ENCODE measurements around the gene CDC40.
"Not testable (repeated sequence)": the region's sequence is repeated elsewhere in the genome, so short reads cannot be mapped to it uniquely, and the experiment has no call there.

The CDC40 gene

DNA sequence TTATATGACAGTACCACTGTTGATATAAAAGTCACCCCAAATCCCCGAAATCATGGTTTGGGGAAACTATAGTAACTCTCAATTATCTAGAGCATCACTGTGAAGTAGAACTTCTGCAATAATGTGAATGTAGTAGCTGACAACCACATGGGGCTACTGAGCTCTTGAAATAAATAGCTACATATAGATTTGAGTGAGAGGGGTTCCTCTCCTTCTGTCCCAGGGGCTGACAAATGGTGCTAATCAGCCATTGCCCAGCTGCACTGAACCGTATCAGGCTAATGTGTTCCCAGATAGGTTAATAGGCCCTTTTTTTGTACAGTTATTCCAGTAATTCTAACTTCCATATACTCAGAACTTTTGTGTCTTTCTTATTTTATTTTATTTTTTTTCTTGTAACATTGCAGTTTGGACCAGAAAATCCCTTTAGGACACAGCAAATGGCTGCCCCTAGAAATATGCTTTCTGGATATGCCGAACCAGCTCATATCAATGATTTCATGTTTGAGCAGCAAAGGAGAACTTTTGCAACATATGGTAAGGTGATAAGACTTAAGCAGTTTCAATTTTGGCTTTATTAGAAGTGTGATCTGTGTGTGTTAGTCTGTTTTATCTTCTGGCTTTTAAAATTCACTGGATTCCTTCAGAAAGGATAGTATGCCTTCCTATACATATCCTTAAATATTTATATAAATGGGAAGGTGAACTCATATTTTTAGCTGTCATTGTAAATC lies 21.1 kb downstream of the CDC40 start:
- DNase-seq: no peak

DNA sequence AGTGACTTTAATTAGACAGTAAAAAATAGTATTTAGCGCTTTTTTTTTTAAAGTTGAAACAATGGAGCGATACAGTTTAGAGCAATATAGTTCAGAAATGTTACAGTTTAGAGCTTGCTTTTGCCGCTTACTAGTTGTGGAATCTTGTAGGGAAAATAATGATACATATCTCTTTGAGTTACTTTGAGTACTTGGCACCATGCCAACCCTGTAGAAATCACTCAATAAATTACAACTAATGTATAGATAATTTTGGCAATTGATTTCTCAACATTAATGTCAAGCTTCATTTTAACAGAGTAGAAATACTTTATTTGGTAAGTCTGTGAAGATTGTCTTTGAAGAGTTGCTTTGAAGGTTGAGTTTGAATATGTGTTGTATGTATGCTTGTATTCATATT lies 27.4 kb downstream of the CDC40 start:
- no peak for DNase-seq

DNA sequence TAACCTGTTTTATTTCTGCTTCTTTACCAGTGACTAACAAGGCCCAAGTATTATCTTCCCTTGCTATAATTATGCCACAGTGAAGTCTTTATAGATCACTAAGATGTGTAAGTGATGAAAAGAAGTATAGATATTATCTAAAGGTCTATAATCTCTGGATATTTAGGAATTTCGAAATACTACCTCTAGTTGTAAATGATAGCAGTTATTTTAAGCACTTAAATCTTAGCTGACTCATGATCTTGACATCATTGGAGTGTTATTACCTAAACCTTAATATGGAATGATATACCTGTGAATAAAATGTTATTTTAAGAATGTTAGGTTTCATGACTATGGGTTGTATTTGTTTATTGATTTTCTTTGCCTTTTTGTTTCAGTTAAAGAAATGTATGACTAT lies 31.5 kb downstream of the CDC40 start:
- DNase-seq: no peak

DNA sequence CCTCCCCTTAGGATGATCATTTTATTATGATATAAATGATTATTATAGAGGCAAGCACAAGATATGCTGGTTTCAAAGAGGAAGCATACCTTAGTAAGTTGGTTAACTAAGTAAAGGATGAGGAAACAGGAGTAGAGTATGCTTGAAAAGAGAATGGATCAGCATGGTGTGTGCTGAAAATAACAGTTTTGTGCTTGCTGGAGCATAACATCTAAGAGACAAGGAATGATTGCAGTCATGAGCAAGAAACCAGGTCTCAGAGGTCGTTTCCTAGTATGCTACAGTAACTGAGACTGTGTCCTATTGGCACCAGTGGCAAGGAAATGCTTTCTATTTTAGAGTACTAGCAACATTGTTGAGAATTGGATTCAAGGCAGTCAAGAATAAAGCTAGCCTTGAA lies 34.1 kb downstream of the CDC40 start:
- no peak for DNase-seq

DNA sequence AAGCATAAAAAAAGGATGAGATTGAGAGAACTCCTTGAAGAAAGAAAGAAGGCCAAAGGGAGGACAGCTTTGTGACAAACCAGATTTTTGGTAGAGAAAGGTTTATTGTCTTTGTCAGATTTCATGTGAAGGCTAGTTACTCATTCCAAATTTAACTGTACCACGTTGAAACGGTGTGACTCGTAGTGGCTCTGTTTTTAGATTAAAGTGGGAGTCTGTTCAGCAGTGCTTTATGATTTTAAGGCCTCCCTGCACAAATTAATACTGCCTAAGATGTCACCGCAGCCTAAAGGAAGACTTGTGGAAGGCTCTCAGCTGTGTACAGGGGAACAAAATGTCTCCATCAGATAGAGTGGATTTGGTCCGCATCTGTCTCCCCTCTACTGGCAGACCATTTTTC lies 35.9 kb downstream of the CDC40 start:
- no peak for DNase-seq

DNA sequence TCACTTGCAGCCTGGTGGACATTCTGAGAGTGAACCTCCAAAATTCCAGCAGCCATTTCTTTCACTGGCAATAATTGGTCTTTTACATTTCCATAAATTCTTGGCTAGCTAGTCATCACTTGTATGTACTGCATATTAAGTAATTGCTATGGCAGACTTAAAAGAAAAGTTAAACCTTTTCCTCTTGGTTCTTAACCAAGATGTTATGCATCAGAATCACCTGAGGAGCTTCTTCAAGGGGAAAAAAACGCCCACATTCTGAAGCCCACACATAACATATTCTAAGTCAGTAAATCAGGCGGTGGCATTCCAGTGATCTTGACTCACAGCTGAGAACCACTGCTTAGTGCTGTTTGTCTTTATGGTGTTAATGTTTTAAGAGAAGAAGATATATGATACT lies 37.0 kb downstream of the CDC40 start:
- no peak for DNase-seq

DNA sequence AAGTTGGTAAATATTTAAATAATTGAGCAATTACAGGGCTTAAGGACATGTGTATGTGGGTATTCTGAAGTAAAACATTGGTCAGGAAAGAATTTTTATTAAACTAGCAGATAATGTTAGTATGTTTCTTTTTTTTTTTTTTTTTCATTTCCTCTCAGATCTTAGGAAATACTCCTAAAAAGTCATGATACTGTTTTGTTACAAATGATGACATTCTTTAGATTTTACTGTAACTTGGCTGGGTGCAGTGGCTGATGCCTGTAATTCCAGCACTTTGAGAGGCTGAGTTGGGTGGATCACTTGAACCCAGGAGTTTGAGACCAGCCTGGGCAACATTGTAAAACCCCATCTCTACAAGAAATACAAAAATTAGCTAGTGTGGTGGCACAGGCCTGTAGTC lies 41.5 kb downstream of the CDC40 start:
- no peak for DNase-seq

DNA sequence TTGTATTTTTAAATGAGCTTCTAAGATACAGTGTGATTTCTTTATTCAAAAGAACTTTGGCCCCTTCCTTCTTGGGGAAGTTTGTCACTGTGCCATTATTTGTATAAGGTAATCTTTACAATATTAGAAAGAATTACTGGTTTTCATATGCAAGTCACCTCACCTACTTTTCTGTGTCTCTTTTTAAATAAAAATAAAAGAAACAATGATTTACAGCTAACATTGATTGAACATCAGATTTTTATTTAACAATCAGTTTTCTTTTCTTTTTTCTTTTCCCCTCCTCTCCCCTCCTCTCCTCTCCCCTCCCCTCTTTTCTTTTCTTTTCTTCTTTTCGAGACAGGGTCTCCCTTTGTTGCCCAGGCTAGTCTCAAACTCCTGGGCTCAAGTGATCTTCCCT lies 46.0 kb downstream of the CDC40 start:
- DNase-seq: no peak

DNA sequence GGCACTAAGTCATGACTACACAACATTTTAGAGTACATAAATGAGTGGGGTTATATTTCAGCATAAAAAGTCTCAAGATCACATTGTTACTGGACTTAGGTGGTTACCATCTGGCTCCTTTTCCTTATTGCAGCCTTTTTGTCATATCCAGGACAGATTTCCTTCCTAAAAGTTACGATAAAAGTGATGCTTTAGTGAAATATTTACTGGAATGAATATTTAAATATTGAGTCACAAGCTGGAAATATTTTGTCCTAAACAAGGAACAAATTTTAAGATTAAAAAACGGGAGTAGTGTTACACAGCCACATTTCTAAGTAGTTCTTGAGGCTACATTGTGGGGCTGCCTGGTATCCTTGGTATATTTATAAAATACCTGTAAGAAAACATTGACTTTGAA lies 52.2 kb downstream of the CDC40 start:
- no peak for DNase-seq

DNA sequence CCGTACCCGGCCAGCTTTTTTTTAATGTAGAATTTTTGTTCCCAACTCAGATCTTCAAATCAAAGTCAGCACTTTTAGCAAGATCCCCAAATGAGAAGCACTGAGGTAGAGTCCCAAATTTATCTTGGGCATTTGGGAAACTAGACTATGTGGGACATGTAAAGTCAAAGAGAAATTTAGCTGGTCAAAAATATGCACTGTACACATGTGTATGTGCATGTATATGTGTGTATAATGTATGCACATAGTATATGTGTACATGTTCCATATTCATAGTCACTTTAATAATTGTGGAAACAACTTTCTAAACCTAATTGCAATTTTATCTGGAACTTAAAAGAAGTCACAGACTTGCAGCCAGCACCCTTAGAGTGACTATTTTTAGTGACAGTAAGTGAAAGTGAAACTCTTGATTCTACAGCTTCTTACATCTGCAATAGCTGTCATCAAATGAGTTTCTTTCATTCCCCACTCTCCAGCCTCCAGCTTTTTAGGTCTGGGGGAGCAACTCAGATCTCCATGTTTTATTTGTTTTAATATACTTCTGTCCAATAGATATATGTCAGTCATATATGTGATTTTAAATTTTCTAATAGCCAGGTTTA lies 53.6 kb downstream of the CDC40 start:
- DNase-seq: no peak

DNA sequence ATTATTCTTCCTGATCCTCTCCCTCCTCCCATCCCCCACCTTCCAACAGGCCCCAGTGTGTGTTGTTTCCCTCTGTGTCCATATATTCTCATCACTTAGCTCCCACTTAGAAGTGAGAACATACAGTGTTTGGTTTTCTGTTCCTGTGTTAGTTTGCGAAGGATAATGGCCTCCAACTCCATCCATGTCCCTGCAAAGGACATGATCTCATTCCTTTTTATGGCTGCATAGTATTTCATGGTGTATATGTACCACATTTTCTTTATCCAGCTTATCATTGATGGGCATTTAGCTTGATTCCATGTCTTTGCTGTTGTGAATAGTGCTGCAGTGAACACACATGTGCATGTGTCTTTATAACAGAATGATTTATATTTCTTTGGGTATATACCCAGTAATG lies 55.8 kb downstream of the CDC40 start:
- DNase-seq: not testable (repeated sequence)

DNA sequence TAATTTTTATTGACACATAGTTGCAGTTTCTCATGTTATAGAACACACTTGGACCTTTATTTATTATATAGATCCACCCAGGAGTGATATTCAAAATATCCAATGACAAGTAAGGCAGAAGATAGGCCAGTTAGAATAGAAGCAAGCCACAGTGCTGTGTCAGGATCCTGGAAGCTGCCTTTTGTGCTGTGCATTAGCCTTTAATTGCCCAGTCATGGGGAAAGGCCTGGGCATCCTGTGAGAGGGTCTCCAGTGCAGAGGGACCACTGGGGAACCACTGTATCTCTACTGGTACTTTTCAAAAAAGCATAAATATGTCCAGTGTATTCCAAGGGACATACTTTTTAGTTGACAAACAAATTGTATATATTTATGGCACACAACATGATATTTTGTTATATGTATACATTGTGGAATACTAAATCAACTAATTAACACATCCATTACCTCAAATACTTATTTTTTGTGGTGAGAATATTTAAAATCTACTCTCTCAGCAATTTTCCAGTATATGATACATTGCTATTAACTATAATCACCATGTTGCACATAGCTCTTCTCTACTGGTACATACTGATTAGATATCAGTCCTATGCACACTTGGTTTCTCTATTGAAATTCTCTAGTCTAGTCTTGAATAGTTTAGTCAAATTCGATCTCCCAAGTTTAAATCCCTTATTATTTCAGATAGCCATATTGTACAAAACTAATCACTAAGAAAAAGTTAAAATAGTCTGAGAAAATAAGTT lies 59.5 kb downstream of the CDC40 start:
- no peak for DNase-seq

DNA sequence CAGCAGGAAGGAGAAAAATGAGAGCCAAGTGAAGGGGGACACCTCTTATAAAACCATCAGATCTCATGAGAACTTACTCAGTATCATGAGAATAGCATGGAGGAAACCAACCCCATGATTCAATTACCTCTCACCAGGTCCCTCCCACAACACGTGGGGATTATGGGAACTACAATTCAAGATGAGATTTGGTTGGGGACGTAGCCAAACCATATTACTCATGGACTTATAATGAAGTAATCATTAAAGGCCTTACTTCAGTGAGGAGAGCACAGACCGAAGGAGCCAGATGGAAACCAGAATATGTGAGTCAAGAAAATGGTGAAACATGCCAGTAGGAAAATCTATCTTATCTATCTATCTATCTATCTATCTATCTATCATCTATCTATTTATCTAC lies 64.4 kb downstream of the CDC40 start:
- not testable (repeated sequence) for DNase-seq

DNA sequence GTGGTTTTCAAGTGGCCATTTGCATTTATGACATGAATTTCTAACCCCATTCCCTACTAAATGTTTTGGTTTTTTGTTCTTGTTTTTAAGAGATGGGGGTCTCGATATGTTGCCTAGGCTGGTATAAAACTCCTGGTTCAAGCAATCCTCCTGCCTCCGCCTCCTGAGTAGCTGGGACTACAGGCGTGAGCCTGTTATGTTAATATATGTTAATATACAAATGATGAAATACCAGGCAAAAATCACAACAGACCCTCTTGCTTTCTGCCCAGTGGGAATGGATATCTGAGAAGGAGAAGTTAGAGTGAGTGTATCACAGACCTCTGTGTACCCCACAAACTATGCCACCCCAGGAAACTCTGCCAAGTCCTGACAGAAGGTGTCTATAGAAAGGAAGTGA lies 66.2 kb downstream of the CDC40 start:
- DNase-seq: no peak

DNA sequence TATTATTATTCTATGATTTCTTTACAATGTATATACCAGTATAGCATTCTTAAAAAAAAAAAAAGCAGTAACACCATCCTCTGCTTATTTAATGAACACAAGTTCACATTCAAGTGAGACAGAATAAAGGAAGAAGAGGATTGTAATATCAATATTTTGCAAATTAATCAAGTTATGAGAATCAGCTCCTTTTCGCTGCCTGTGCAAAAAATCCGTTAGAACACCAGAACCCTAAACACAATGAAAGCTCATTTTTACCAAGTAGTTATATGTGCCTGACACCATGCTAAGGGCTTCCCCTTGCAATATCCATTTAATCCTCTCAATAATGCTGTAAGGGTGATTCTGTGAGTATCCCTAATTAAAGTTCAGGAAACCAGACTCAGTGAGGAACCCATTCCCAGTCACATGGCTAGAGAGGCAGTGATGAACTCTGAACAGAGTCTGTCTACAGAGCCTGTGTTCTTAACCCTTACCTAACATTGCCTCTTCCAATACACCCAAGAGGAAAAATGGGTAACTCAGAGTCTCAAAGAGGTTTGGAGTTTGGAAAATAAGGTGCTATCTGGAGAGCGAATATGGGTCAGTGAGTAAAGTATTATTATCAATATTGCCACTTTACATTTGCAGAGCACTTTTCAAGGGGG lies 66.8 kb downstream of the CDC40 start:
- DNase-seq: no peak

DNA sequence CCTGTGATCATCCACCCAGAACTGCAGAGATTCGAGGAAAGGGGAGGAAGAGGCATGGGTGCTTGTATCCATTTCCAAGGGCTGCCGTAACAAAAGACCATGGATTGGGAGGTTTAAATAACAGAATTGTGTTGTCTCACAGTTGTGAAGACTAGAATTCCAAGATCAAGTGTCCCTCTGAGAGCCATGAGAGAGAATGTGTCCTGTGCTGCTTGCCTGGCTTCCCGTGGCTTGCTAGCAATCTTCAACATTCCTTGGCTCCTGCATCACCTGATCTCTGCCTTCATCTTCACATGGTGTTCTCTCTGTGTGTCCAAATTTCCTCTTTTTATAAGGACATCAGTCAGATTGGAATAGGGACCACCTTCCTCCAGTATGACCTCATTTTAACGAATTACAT lies 69.8 kb downstream of the CDC40 start:
- no peak for DNase-seq

DNA sequence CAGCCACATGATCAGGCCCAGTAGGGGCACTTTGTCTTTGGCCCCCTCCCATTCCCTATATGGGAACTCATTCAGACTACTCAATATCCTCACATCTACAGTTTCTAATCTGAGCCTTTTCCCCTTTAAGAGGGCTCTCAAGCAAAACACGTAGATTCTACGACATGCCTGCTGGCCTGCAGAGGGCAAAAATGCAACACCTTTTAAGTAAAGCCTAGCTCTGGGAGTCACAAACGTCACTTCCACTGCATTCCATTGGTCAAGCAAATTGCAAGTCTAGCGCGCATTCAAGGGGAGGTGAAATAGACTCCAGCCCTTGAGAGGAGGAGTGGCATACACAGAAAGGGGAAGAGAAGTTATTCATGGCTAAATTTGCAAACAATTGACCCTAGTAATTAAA lies 70.6 kb downstream of the CDC40 start:
- DNase-seq: no peak

DNA sequence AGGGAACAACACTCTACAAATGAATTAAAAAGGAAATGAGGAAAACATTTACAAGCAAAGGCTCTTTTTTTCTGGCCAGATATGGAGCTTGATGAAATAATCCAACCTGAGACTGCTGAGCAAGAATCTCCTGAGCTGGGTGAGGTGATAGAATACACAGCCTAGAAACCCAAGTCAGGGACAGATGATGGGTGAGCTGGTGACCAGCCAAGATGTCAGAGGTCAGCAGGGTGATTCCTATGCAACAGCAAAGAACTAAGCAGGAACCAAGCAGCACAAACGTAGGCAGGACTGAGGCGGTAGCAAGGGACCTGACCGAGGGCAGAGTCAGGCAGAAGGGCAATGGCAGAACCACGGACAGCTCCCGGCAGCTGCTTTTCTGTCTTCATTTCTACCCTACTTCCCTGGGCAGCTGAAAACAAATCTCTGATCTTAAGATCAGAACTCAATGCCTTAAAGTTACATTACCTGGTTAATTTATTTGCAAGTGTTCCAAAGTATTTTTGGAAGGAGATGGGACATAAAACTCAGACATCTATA lies 75.1 kb downstream of the CDC40 start:
- DNase-seq: no peak

DNA sequence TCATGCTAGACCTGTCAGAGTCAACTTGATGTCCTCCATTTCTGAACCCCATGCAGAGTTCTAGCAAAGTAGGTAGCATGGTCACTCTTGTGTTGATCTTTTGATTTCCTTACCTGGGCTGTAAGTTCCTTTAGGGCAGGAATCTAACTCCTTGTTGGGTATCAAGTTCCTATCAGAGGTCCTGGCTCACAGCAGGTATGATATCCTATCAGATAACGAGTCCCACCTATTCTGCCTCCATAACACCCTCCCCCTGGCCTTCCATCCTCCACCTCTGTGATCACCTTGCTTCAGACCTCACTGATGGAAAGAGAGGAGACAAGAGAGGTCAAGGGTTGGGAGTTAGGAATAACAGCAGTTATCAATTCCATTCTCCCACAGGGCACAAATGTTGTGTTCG lies 76.1 kb downstream of the CDC40 start:
- no peak for DNase-seq

DNA sequence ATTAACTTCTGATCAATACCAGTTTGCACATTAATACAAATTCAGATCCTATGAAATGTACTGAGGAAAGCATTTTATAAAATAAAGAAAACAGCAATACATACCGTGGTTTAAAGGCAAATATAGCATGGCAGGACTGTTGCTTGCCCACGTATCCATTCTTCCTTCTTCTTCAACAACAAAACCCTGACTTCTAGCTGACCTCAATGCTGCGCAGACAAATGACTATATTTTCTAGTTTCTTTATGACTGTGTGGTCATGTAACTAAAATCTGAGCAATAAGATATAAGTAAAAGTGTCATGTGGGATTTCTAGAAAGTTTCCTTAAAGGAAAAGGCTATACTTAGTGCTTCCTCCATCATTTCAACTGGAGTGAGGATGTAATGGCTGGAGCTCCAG lies 85.0 kb downstream of the CDC40 start:
- DNase-seq: no peak

DNA sequence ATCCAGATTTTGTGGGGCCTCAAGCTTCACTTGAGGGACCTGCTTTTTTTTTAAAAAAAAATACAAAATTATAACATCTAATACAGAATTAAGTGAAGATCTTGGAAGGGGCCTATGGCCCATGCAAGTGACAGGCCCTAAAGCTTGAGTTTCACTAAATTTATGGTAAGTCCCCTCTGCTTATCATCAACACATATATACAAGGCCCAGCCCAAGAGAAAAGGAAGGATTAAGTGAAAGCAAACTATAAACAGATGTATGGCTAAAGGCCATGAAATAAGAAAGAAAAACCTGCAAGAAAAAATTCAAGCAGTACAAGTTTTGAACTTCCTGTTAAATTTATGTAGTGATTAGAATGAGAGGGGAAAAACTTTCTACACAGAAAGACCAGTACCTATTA lies 86.8 kb downstream of the CDC40 start:
- DNase-seq: no peak

DNA sequence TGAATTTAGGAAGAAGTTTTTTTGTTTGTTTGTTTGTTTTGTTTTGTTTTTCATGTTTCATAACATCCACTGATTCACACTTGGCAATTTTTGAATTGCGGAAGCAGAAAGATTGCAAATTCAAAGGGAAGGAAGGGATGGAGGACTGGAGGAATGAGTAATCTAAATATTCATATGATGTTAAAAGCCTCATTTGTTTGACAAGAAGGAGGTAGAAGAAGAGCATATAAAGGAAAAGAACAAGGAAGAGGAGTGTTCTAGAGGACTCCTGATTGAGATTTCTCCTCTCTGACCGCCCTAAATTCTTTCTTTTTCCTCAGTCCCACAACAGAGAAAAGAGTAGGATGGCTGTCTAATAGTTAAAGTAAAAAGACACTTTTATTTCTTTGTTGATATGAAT lies 89.4 kb downstream of the CDC40 start:
- no peak for DNase-seq

DNA sequence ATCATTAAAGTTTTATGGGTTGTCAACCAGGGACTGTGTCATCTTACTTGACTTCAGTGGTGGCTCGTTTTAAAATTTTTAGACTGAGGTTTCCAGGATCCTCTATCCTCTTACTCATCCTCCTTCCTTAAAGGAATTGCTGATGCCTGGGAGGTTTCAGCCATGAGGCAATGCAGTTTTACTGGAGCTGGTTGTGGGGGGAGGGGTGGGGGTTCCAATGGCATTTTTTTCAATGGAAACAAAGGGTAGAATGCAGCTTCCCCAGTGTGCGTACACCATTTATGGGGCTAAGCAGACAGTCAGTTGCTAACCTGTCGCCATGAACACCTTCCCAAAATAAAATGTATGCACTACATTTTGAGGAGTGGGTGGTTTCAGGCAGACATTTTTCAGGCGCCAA lies 89.9 kb downstream of the CDC40 start:
- DNase-seq: no peak

DNA sequence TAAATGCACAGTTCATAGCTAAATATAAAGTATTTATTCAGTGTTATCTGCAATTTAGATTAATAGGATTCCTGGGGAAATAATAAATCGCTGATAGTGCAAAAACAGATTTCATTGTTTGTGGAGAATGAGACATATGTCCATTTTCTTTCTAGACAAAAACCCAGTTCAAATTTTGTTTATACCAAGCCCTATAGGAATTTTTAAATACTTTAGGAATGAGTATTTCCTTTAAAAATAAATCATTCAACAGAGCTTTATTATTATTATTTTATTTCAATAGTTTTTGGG lies 91.5 kb downstream of the CDC40 start:
- no peak for DNase-seq
